HG03108 (cell line): ENCODE data around the gene KBTBD12.

Experiments
- ATAC-seq: cut with Tn5 transposase; IDR thresholded peaks from one replicate; pipeline ENCODE4 v1.9.1; 2021; ENCODE audit warnings: moderate library complexity; ENCODE audit not compliant: unreplicated experiment

The KBTBD12 gene

GRCh38 chr3:128009952-128010846, 95.2 kb downstream of the KBTBD12 start:
- no peak for ATAC-seq

- no peak for ATAC-seq
Measured at GRCh38 chr3:128011140-128011539, 96.1 kb downstream of the KBTBD12 start.

- ATAC-seq, result no peak
Measured at GRCh38 chr3:128012050-128012449, 97.0 kb downstream of the KBTBD12 start.

- ATAC-seq, result no peak
Measured at GRCh38 chr3:128014548-128014947, 99.5 kb downstream of the KBTBD12 start.

- ATAC-seq, result no peak
Measured at GRCh38 chr3:128016502-128016901, 101.5 kb downstream of the KBTBD12 start.

- no peak for ATAC-seq
Measured at GRCh38 chr3:128021768-128022372, 106.8 kb downstream of the KBTBD12 start.

- ATAC-seq, result no peak
Measured at GRCh38 chr3:128033102-128033501, 118.1 kb downstream of the KBTBD12 start.

GRCh38 chr3:128036119-128036518, 121.1 kb downstream of the KBTBD12 start:
- no peak for ATAC-seq
